ENCODE results near the gene GREM2. TPM values are rescaled to one million over a fixed set of nuclear protein-coding genes. Genes with fewer than 3 reads are reported as not detected.

The GREM2 gene
- polyA plus RNA-seq, 2 donors: 1.0 to 3.5 TPM

DNA sequence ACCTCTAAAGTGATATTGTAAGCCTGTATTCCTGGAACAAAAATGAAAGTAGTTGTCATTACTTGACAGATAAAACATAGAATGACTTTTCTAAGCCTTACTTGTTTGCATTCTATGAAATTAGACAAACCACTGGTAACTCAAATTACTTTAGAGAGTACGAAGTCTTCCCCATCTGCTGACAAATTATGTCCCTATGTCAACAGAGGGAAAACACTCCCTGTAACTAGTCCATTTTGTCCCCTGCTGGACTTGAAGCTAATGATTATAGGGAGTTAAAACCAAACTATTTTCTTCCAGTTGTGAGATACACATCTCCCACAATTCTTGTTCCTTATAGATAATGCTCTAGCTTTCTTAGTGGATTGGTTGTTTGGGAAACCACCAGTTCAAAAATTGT, 39.6 kb downstream of the GREM2 start:
- Histone ChIP-seq H3K27me3 (ENCODE audit: control insufficient read depth in 1 of 2, insufficient read depth in 2 of 2, low read length in 2 of 2) (no peaks in the 10 kb centered on the region), H3K27ac (ENCODE audit: low read depth in 2 of 2, low read length in 1 of 2) (no peak overlapping the region), H3K4me3 (ENCODE audit: low read depth in 1 of 2, low read length in 2 of 2) (no peak overlapping the region), H3K36me3 (ENCODE audit: control insufficient read depth in 2 of 2, insufficient read depth in 2 of 2, low read length in 1 of 2) (no peaks in the 10 kb centered on the region), H3K9me3 (ENCODE audit: control insufficient read depth in 2 of 2, insufficient read depth in 1 of 2, low read depth in 1 of 2, low read length in 1 of 2) (no peaks in the 10 kb centered on the region), H3K4me1 (ENCODE audit: control insufficient read depth in 2 of 2, insufficient read depth in 2 of 2, low read length in 1 of 2) (no peaks in the 10 kb centered on the region)
- WGBS, 2 donors: 29 to 36% methylated on average over 1 of the region's 1 CpG

DNA sequence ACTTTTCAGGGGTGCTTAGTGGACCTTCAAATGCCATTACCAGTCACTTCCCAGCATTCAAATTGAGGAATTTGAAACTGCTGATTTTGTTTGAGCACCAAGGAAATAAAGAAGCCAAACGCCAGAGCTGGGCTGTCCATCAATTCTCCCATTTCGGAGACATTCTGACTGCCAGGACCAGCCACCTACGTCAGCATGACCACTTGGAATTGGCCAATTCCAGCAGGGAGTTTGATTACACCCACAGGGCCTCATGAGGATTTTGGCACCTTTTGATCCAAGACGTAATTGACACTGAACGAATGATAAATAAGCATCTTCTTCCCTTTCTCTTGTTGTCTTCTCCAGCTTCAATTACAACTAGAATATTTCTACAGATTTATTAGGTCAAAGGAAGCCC, 40.2 kb downstream of the GREM2 start:
- Histone ChIP-seq H3K27me3 (ENCODE audit: control insufficient read depth in 1 of 2, insufficient read depth in 2 of 2, low read length in 2 of 2) (no peaks in the 10 kb centered on the region), H3K4me1 (ENCODE audit: control insufficient read depth in 2 of 2, insufficient read depth in 2 of 2, low read length in 1 of 2) (no peaks in the 10 kb centered on the region), H3K27ac (ENCODE audit: low read depth in 2 of 2, low read length in 1 of 2) (no peak overlapping the region), H3K36me3 (ENCODE audit: control insufficient read depth in 2 of 2, insufficient read depth in 2 of 2, low read length in 1 of 2) (no peaks in the 10 kb centered on the region), H3K4me3 (ENCODE audit: low read depth in 1 of 2, low read length in 2 of 2) (no peak overlapping the region), H3K9me3 (ENCODE audit: control insufficient read depth in 2 of 2, insufficient read depth in 1 of 2, low read depth in 1 of 2, low read length in 1 of 2) (no peaks in the 10 kb centered on the region)
- 72 to 75% methylated on average over 5 of the region's 5 CpGs for WGBS, 2 donors

DNA sequence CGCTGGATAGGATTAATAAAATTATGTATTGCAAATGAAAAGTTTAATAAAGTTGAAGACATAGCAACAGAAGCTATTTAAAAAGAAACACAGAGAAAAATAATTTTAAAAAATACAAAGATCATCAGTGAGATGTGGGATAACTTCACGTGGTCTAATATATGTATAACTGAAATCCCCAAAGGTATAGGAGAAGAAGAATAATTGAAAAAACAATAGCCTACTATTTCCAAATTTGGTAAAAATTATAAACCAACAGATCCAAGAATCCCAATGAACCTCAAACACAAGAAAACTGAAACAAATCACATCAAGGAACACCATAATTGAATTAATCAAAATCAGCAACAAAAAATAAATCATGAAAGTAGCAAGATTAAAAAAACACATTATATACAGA, 44.9 kb downstream of the GREM2 start:
- Histone ChIP-seq H3K4me3 (ENCODE audit: low read depth in 1 of 2, low read length in 2 of 2) (no peak overlapping the region), H3K27me3 (ENCODE audit: control insufficient read depth in 1 of 2, insufficient read depth in 2 of 2, low read length in 2 of 2) (no peaks in the 10 kb centered on the region), H3K27ac (ENCODE audit: low read depth in 2 of 2, low read length in 1 of 2) (no peak overlapping the region), H3K9me3 (ENCODE audit: control insufficient read depth in 2 of 2, insufficient read depth in 1 of 2, low read depth in 1 of 2, low read length in 1 of 2) (no peaks in the 10 kb centered on the region), H3K36me3 (ENCODE audit: control insufficient read depth in 2 of 2, insufficient read depth in 2 of 2, low read length in 1 of 2) (no peaks in the 10 kb centered on the region), H3K4me1 (ENCODE audit: control insufficient read depth in 2 of 2, insufficient read depth in 2 of 2, low read length in 1 of 2) (no peaks in the 10 kb centered on the region)
- WGBS, 2 donors: 45 to 72% methylated on average over 2 of the region's 2 CpGs

DNA sequence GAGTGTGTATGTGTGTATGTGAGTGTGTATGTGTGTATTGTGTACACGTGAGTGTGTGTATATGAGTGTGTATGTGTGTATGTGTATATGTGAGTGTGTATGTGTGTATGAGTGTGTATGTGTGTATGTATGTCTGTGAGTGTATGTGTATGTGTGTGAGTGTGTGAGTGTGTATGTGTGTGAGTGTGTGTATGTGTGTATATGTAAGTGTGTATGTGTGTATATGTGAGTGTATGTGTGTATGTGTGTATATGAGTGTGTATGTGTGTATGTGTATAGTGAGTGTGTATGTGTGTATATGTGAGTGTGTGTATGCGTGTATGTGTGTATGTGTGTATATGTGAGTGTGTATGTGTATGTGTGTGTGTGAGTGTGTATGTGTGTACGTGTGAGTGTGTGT, 49.2 kb downstream of the GREM2 start:
- H3K9me3 ChIP-seq (ENCODE audit: control insufficient read depth in 2 of 2, insufficient read depth in 1 of 2, low read depth in 1 of 2, low read length in 1 of 2): peaks cover 0 to 2% of the 10 kb centered on the region in 2 donors
- WGBS, 2 donors: 90 to 94% methylated on average over 3 of the region's 3 CpGs
- no peaks in the 10 kb centered on the region for H3K4me1 ChIP-seq (ENCODE audit: control insufficient read depth in 2 of 2, insufficient read depth in 2 of 2, low read length in 1 of 2)
- H3K27me3 ChIP-seq (ENCODE audit: control insufficient read depth in 1 of 2, insufficient read depth in 2 of 2, low read length in 2 of 2): no peaks in the 10 kb centered on the region
- H3K27ac ChIP-seq (ENCODE audit: low read depth in 2 of 2, low read length in 1 of 2): no peak overlapping the region
- no peak overlapping the region for H3K4me3 ChIP-seq (ENCODE audit: low read depth in 1 of 2, low read length in 2 of 2)
- no peaks in the 10 kb centered on the region for H3K36me3 ChIP-seq (ENCODE audit: control insufficient read depth in 2 of 2, insufficient read depth in 2 of 2, low read length in 1 of 2)

DNA sequence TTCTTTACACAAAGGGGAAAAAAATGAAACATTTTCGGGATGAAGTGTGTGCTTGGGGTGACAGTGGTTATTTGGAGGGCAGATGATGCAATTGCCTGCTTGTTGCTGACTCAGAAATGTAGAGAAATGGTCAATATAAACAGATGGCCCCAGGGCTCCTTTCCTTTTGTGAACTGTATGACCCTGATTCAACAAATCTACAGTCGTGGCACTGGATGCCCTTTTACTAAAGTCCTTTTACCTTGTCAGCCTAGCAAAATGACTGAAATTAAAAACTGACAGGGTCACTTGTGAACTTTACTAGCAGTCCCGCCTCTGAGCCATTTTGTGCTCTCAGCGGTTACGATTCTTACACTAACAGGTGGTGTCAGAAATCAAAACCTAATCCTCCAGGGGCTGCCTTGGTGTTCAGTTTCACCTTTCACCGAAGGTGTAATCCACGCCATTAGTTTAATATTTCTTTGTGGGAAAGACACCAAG, 49.8 kb downstream of the GREM2 start:
- 67 to 71% methylated on average over 7 of the region's 7 CpGs for WGBS, 2 donors

DNA sequence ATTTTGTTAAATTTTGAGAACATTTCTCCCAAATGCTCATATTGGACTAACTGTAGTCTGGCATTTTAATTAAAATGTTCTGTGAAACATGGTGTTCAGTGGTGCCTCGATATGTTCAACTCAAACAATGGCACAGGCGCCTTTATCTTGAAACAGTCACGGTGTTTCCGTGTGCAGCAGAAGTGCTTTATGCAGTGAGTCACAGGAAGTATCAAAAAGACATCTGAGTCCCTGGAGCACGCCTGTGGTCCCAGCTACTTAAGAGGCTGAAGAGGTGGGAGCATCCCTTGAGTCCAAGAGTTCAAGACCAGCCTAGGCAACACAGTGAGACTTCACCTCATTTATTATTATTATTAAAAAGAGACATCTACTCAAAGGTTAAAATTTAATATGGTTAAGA, 52.2 kb downstream of the GREM2 start:
- H3K9me3 ChIP-seq (ENCODE audit: control insufficient read depth in 2 of 2, insufficient read depth in 1 of 2, low read depth in 1 of 2, low read length in 1 of 2): peaks cover 0 to 2% of the 10 kb centered on the region in 2 donors
- 85 to 87% methylated on average over 5 of the region's 5 CpGs for WGBS, 2 donors

More for the DNA sequence above, 49.8 kb downstream of the GREM2 start:
- no peaks in the 10 kb centered on the region for H3K27me3 ChIP-seq (ENCODE audit: control insufficient read depth in 1 of 2, insufficient read depth in 2 of 2, low read length in 2 of 2)
- no peaks in the 10 kb centered on the region for H3K4me1 ChIP-seq (ENCODE audit: control insufficient read depth in 2 of 2, insufficient read depth in 2 of 2, low read length in 1 of 2)
- H3K27ac ChIP-seq (ENCODE audit: low read depth in 2 of 2, low read length in 1 of 2): no peak overlapping the region
- no peak overlapping the region for H3K4me3 ChIP-seq (ENCODE audit: low read depth in 1 of 2, low read length in 2 of 2)
- peaks cover 0 to 2% of the 10 kb centered on the region in 2 donors for H3K9me3 ChIP-seq (ENCODE audit: control insufficient read depth in 2 of 2, insufficient read depth in 1 of 2, low read depth in 1 of 2, low read length in 1 of 2)
- H3K36me3 ChIP-seq (ENCODE audit: control insufficient read depth in 2 of 2, insufficient read depth in 2 of 2, low read length in 1 of 2): no peaks in the 10 kb centered on the region

DNA sequence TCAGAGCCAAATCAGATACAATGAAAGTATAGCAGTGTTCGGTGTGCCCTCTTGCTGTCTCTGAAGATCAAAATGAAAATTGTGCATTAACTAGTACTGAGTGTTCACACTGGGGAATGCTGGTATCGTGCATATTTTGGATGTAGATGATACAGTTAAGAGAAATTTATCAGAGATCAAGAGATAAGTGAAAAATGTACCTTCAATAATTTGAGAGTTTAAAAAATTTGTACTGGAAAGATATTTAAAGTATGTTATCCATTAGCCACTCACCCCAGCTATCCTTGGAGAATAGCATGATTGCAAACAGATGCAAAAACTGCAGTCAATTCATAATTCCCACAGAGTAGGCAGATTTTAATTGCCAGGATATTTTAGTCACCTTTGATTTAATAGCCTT, 56.4 kb downstream of the GREM2 start:
- Histone ChIP-seq H3K27me3 (ENCODE audit: control insufficient read depth in 1 of 2, insufficient read depth in 2 of 2, low read length in 2 of 2) (no peaks in the 10 kb centered on the region), H3K9me3 (ENCODE audit: control insufficient read depth in 2 of 2, insufficient read depth in 1 of 2, low read depth in 1 of 2, low read length in 1 of 2) (peaks cover 0 to 2% of the 10 kb centered on the region in 2 donors), H3K27ac (ENCODE audit: low read depth in 2 of 2, low read length in 1 of 2) (no peak overlapping the region), H3K36me3 (ENCODE audit: control insufficient read depth in 2 of 2, insufficient read depth in 2 of 2, low read length in 1 of 2) (no peaks in the 10 kb centered on the region), H3K4me1 (ENCODE audit: control insufficient read depth in 2 of 2, insufficient read depth in 2 of 2, low read length in 1 of 2) (no peaks in the 10 kb centered on the region), H3K4me3 (ENCODE audit: low read depth in 1 of 2, low read length in 2 of 2) (no peak overlapping the region)
- WGBS, 2 donors: 79 to 81% methylated on average over 2 of the region's 2 CpGs

More for the DNA sequence above, 52.2 kb downstream of the GREM2 start:
- no peaks in the 10 kb centered on the region for H3K27me3 ChIP-seq (ENCODE audit: control insufficient read depth in 1 of 2, insufficient read depth in 2 of 2, low read length in 2 of 2)
- no peaks in the 10 kb centered on the region for H3K36me3 ChIP-seq (ENCODE audit: control insufficient read depth in 2 of 2, insufficient read depth in 2 of 2, low read length in 1 of 2)
- no peak overlapping the region for H3K27ac ChIP-seq (ENCODE audit: low read depth in 2 of 2, low read length in 1 of 2)
- no peaks in the 10 kb centered on the region for H3K4me1 ChIP-seq (ENCODE audit: control insufficient read depth in 2 of 2, insufficient read depth in 2 of 2, low read length in 1 of 2)
- no peak overlapping the region for H3K4me3 ChIP-seq (ENCODE audit: low read depth in 1 of 2, low read length in 2 of 2)

DNA sequence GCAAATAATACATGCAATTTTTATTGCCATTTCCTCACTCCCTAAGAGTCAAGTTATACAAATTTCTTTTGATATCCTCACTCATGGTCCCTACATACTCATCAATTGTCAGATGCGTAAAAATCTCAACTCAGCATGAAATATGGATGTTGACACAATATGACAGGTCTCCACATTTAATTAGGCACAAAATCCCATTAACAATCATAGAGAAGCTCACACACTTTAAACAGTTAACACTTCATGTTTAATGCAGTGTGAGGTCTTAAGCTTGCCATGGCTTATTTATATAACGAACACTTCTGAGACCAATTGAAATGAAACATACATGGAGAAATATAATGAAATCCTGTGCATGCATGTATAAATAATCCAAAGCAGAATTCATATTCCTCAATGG, 58.6 kb downstream of the GREM2 start:
- 77 to 83% methylated on average over 2 of the region's 2 CpGs for WGBS, 2 donors
- Histone ChIP-seq H3K27ac (ENCODE audit: low read depth in 2 of 2, low read length in 1 of 2) (no peak overlapping the region), H3K4me3 (ENCODE audit: low read depth in 1 of 2, low read length in 2 of 2) (no peak overlapping the region), H3K9me3 (ENCODE audit: control insufficient read depth in 2 of 2, insufficient read depth in 1 of 2, low read depth in 1 of 2, low read length in 1 of 2) (no peaks in the 10 kb centered on the region), H3K4me1 (ENCODE audit: control insufficient read depth in 2 of 2, insufficient read depth in 2 of 2, low read length in 1 of 2) (no peaks in the 10 kb centered on the region), H3K27me3 (ENCODE audit: control insufficient read depth in 1 of 2, insufficient read depth in 2 of 2, low read length in 2 of 2) (no peaks in the 10 kb centered on the region), H3K36me3 (ENCODE audit: control insufficient read depth in 2 of 2, insufficient read depth in 2 of 2, low read length in 1 of 2) (no peaks in the 10 kb centered on the region)

DNA sequence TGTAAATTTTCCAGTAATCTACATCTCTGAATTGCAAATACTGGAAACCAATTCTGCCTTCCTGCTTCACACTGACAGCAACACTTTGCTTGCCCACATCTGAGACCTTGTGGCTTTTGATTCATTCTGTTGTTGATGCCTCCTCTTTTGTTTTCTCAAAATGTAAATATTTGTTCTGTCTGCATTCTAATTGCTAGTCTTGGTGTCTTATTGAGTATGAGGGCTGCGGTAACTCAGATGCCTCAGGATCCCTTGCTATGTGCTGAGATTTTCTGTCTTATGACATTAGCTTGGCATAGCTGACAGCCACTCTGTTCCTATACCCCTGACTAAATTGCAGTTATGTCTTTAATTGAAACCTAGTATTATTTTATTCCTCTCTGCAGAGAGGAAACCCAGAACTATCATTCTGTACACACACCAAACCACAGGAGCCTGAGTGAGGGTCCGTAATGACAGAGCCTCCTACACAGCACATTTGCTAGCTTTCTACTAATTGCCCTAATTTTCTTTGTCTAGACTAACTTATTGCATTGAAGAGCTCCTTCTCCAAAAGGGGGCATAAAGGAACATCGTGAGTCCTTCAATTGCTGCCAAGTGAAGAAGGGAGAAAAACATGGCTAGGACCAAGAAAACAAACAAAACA, 72.1 kb downstream of the GREM2 start:
- Histone ChIP-seq H3K4me3 (ENCODE audit: low read depth in 1 of 2, low read length in 2 of 2) (no peak overlapping the region), H3K36me3 (ENCODE audit: control insufficient read depth in 2 of 2, insufficient read depth in 2 of 2, low read length in 1 of 2) (no peaks in the 10 kb centered on the region), H3K4me1 (ENCODE audit: control insufficient read depth in 2 of 2, insufficient read depth in 2 of 2, low read length in 1 of 2) (no peaks in the 10 kb centered on the region), H3K9me3 (ENCODE audit: control insufficient read depth in 2 of 2, insufficient read depth in 1 of 2, low read depth in 1 of 2, low read length in 1 of 2) (no peaks in the 10 kb centered on the region), H3K27ac (ENCODE audit: low read depth in 2 of 2, low read length in 1 of 2) (no peak overlapping the region), H3K27me3 (ENCODE audit: control insufficient read depth in 1 of 2, insufficient read depth in 2 of 2, low read length in 2 of 2) (no peaks in the 10 kb centered on the region)
- whole genome bisulfite sequencing, 2 donors: 35 to 36% methylated on average over 3 of the region's 3 CpGs

DNA sequence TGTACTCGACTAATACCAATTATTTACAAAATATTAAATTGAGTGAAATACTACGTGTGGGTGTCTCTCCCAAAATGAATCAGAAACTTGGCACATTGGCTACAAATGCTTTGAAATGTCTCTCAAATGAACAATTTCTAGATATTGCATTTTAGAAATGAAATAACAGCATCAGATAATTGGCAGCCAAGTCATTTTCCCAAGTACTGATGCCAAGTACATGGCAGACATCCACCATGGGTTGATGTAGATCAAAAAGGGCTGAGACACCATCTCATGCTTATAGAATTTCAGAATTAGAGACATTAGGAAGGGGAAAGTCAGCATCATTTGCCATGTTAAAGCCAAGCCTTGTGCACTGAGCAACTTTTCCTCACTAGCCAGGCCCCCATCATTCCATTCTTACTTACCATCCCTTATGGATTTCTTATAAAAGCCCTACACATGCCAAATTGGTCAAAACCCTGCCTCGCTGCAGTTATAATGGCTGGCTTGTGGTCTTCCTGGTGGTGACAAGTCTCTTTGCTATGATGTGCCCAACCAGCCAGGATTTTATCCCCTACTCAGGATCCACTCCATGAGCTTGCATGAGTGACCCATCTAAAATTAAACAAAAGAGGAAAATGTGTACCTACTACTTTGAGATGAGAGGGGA, 73.1 kb downstream of the GREM2 start:
- 71% methylated on average over 3 of the region's 3 CpGs for WGBS, 2 donors

More for the DNA sequence above, 73.1 kb downstream of the GREM2 start:
- H3K27ac ChIP-seq (ENCODE audit: low read depth in 2 of 2, low read length in 1 of 2): no peak overlapping the region
- H3K36me3 ChIP-seq (ENCODE audit: control insufficient read depth in 2 of 2, insufficient read depth in 2 of 2, low read length in 1 of 2): no peaks in the 10 kb centered on the region
- H3K4me1 ChIP-seq (ENCODE audit: control insufficient read depth in 2 of 2, insufficient read depth in 2 of 2, low read length in 1 of 2): no peaks in the 10 kb centered on the region
- no peaks in the 10 kb centered on the region for H3K9me3 ChIP-seq (ENCODE audit: control insufficient read depth in 2 of 2, insufficient read depth in 1 of 2, low read depth in 1 of 2, low read length in 1 of 2)
- H3K27me3 ChIP-seq (ENCODE audit: control insufficient read depth in 1 of 2, insufficient read depth in 2 of 2, low read length in 2 of 2): no peaks in the 10 kb centered on the region
- H3K4me3 ChIP-seq (ENCODE audit: low read depth in 1 of 2, low read length in 2 of 2): no peak overlapping the region

Measured in esophagus (tissue), 2 donors.